ENCODE results near the gene PDK2.

DNA sequence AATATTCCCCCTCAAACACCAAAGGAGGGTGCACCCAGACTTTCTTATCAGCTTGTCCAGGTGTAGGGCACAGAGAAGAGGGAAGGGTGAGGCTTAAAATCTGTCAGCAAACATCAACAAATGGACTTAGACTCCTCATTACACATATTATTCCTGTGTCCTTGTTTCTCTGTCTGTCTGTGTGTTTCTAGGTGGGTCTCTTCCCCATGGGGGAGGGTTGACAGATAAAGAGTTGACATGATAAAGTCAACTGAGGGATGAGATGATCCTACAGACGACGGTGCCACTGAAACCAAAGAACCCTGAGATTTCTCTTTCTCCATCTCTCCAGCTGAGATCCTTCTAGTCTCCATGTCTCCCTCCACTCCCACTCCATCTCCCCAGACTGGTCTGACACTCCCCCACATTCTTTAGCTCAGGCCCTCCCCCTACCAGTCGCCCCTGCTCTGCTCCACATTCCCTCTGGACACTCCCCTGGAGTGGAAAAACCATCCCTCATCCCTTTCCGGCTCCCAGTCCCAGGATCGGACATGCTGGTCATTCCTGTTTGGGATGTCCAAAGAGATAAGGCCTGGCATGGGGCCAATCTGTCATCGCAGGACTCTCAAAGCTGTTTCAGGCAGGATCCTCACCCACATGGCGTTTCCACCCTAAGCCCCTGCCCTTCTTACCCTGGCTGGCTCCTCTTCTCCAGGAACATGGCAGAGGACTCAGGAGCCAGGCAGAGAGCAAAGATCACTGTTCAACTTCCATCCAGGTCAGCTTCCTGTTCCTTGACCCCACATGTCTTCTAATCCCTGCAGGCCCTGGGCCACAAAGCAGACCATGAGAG, 42.1 kb upstream of the PDK2 start:
- TF ChIP-seq, protein P1, sequence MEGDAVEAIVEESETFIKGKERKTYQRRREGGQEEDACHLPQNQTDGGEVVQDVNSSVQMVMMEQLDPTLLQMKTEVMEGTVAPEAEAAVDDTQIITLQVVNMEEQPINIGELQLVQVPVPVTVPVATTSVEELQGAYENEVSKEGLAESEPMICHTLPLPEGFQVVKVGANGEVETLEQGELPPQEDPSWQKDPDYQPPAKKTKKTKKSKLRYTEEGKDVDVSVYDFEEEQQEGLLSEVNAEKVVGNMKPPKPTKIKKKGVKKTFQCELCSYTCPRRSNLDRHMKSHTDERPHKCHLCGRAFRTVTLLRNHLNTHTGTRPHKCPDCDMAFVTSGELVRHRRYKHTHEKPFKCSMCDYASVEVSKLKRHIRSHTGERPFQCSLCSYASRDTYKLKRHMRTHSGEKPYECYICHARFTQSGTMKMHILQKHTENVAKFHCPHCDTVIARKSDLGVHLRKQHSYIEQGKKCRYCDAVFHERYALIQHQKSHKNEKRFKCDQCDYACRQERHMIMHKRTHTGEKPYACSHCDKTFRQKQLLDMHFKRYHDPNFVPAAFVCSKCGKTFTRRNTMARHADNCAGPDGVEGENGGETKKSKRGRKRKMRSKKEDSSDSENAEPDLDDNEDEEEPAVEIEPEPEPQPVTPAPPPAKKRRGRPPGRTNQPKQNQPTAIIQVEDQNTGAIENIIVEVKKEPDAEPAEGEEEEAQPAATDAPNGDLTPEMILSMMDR (IDR thresholded peaks at IDR 0.05; ENCODE audit: low read depth, low read length, poor library complexity, severe bottlenecking) = no peak
- TF ChIP-seq EZH2phosphoT487 (IDR thresholded peaks at IDR 0.05; ENCODE audit: borderline replicate concordance, low read length) = no peak
